ENCODE results near the gene SETD4. TPM values are rescaled to one million over a fixed set of nuclear protein-coding genes. Genes with fewer than 3 reads are reported as not detected.

The SETD4 gene
- total and polyA plus RNA-seq, 2 of the 13 experiments (the other 11 are each of a cell fraction or from before 2014, with no cell fraction given), result 7.1 to 14.4 TPM

- no peak overlapping the region for H2AFZ ChIP-seq (ENCODE audit: low read length)
- no peak overlapping the region for H3K27ac ChIP-seq (ENCODE audit: extremely low read length, insufficient read depth, low read length)
- H3K4me1 ChIP-seq (ENCODE audit: insufficient read depth, low read length), result no peaks in the 10 kb centered on the region
- H3K27me3 ChIP-seq (ENCODE audit: control insufficient read depth in 1 of 2, insufficient read depth in 2 of 2, low read length in 2 of 2), result peaks cover 0 to 10% of the 10 kb centered on the region in 2 experiments; a peak in 2 of 5 replicates
- no peaks in the 10 kb centered on the region for H4K20me1 ChIP-seq (ENCODE audit: insufficient read depth, low read length)
- BruUV-seq (replicated peaks), result no TSS peak
- no peak overlapping the region for H3K4me3 ChIP-seq (replicated peaks in 1 of 3; ENCODE audit: insufficient read depth in 1 of 3, low read depth in 2 of 3, low read length in 3 of 3)
- TF ChIP-seq ZSCAN22 (CRISPR knock-in tag; IDR thresholded peaks at IDR 0.05) (no peak), ZNF17 (CRISPR knock-in tag; IDR thresholded peaks at IDR 0.05) (no peak), FOXA1 (IDR thresholded peaks at IDR 0.05) (no peak), FOXA1 (CRISPR knock-in tag; IDR thresholded peaks at IDR 0.05) (no peak), ZKSCAN5 (CRISPR knock-in tag; IDR thresholded peaks at IDR 0.05) (no peak), ZNF776 (CRISPR knock-in tag; IDR thresholded peaks at IDR 0.05) (no peak), NR2F6 (IDR thresholded peaks at IDR 0.05) (no peak), NR2F6 (CRISPR knock-in tag; IDR thresholded peaks at IDR 0.05) (no peak), ZNF430 (CRISPR knock-in tag; IDR thresholded peaks at IDR 0.05) (no peak), NFKBIZ (CRISPR knock-in tag; IDR thresholded peaks at IDR 0.05) (no peak), ZBTB1 (CRISPR knock-in tag; IDR thresholded peaks at IDR 0.05; ENCODE audit: borderline replicate concordance) (no peak), LBX2 (CRISPR knock-in tag; IDR thresholded peaks at IDR 0.05; ENCODE audit: borderline replicate concordance) (no peak)
- TF ChIP-seq, protein P1, sequence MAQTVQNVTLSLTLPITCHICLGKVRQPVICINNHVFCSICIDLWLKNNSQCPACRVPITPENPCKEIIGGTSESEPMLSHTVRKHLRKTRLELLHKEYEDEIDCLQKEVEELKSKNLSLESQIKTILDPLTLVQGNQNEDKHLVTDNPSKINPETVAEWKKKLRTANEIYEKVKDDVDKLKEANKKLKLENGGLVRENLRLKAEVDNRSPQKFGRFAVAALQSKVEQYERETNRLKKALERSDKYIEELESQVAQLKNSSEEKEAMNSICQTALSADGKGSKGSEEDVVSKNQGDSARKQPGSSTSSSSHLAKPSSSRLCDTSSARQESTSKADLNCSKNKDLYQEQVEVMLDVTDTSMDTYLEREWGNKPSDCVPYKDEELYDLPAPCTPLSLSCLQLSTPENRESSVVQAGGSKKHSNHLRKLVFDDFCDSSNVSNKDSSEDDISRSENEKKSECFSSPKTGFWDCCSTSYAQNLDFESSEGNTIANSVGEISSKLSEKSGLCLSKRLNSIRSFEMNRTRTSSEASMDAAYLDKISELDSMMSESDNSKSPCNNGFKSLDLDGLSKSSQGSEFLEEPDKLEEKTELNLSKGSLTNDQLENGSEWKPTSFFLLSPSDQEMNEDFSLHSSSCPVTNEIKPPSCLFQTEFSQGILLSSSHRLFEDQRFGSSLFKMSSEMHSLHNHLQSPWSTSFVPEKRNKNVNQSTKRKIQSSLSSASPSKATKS (CRISPR knock-in tag; IDR thresholded peaks at IDR 0.05), result no peak
- TF ChIP-seq, protein P2, sequence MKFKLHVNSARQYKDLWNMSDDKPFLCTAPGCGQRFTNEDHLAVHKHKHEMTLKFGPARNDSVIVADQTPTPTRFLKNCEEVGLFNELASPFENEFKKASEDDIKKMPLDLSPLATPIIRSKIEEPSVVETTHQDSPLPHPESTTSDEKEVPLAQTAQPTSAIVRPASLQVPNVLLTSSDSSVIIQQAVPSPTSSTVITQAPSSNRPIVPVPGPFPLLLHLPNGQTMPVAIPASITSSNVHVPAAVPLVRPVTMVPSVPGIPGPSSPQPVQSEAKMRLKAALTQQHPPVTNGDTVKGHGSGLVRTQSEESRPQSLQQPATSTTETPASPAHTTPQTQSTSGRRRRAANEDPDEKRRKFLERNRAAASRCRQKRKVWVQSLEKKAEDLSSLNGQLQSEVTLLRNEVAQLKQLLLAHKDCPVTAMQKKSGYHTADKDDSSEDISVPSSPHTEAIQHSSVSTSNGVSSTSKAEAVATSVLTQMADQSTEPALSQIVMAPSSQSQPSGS (CRISPR knock-in tag; IDR thresholded peaks at IDR 0.05), result no peak
- no peak for DNase-seq (ENCODE audit: low spot score)
- H3K79me2 ChIP-seq (ENCODE audit: insufficient read depth, low read length), result no peaks in the 10 kb centered on the region
- intact Hi-C loops (cut with micrococcal nuclease; ENCODE audit: unreplicated experiment) (no loop called here), in situ Hi-C loops (cut with HindIII; ENCODE audit: extremely low pct_ligation_motif_present, low pct_unique_long_range_greater_than_20kb) (no loop called here)
- CTCF ChIA-PET (ENCODE audit: low intra/inter-chr PET ratio, low total read pairs), result no interaction called here
- no peak for ATAC-seq
- 10% methylated on average over 2 of the region's 2 CpGs for WGBS (ENCODE audit: low lambda C conversion rate)
- H3K9ac ChIP-seq (ENCODE audit: insufficient read depth, low read depth, low read length), result no peak overlapping the region
- no peak for FAIRE-seq
- H3K36me3 ChIP-seq (replicated peaks in 1 of 2; ENCODE audit: control insufficient read depth in 1 of 2, insufficient read depth in 2 of 2, low read length in 2 of 2), result no peaks in the 10 kb centered on the region
- H3K9me3 ChIP-seq (ENCODE audit: low read length), result no peaks in the 10 kb centered on the region
- H3K4me2 ChIP-seq (ENCODE audit: low read depth, low read length), result no peak overlapping the region
- POLR2A ChIA-PET, result no interaction called here
Observed at GRCh38 chr21:36098182-36098532, 37.8 kb upstream of the SETD4 start.

All from HepG2 (cell line).